ENCODE measurements around the gene HNRNPA0.
"Not testable (repeated sequence)": the region's sequence is repeated elsewhere in the genome, so short reads cannot be mapped to it uniquely, and the experiment has no call there.

DNA sequence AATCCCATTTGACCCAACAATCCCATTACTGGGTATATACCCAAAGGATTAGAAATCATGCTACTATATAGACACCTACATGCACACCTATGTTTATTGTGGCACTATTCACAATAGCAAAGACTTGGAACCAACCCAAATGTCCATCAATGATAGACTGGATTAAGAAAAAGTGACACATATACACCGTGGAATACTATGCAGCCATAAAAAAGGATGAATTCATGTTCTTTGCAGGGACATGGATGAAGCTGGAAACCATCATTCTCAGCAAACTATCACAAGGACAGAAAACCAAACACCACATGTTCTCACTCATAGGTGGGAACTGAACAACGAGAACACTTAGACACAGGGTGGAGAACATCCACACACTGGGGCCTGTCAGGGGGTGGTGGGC lies 34.4 kb upstream of the HNRNPA0 start:
- TF ChIP-seq, protein P1, sequence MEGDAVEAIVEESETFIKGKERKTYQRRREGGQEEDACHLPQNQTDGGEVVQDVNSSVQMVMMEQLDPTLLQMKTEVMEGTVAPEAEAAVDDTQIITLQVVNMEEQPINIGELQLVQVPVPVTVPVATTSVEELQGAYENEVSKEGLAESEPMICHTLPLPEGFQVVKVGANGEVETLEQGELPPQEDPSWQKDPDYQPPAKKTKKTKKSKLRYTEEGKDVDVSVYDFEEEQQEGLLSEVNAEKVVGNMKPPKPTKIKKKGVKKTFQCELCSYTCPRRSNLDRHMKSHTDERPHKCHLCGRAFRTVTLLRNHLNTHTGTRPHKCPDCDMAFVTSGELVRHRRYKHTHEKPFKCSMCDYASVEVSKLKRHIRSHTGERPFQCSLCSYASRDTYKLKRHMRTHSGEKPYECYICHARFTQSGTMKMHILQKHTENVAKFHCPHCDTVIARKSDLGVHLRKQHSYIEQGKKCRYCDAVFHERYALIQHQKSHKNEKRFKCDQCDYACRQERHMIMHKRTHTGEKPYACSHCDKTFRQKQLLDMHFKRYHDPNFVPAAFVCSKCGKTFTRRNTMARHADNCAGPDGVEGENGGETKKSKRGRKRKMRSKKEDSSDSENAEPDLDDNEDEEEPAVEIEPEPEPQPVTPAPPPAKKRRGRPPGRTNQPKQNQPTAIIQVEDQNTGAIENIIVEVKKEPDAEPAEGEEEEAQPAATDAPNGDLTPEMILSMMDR (IDR thresholded peaks at IDR 0.05): not testable (repeated sequence)
- TF ChIP-seq EP300 (IDR thresholded peaks at IDR 0.05): not testable (repeated sequence)
